PC-3 (cell line): ENCODE measurements around the gene ANGPT4.

Experiments used
- EZH2 ChIP-seq: fragments of 300-600 bp; sonication (generic); IDR thresholded peaks from one replicate; pipeline ENCODE4 v1.6.1; 2017; ENCODE audit warnings: antibody characterized with exemption, mild to moderate bottlenecking, low read length; ENCODE audit not compliant: unreplicated experiment
- EZH2phosphoT487 ChIP-seq: fragments of 300-600 bp; sonication (generic); IDR thresholded peaks from 2 replicates; pipeline ENCODE4 v1.6.1; 2018; ENCODE audit warnings: mild to moderate bottlenecking, antibody characterized with exemption, low read length, borderline replicate concordance
- TF ChIP-seq, protein P1 (sequence below): fragments of 300-600 bp; sonication (generic); conservative IDR thresholded peaks from 2 replicates; pipeline ENCODE4 v1.5.1; 2017; ENCODE audit warnings: antibody characterized with exemption, low read depth, mild to moderate bottlenecking, low read length

DNA sequence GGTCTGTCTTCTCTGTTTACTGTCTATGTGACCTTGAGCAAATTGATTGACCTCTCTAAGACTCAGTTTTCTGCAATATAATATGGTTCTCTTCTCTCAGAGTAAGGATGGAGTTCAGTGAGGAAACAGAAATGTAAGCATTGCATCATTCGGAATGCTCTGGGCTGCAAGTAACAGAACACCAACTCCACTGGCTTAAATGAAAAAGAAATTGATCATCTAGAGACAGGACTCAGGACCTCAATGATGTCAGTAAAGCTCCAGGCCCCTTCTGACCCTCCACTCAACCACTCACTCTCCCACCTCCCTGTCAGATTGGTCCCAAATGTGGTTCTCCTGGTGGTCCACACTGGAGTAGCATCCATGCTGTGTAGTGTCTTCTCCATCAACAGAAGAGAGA, 50.7 kb downstream of the ANGPT4 start:
- TF ChIP-seq EZH2 (no peak), EZH2phosphoT487 (no peak)
- TF ChIP-seq, protein P1, sequence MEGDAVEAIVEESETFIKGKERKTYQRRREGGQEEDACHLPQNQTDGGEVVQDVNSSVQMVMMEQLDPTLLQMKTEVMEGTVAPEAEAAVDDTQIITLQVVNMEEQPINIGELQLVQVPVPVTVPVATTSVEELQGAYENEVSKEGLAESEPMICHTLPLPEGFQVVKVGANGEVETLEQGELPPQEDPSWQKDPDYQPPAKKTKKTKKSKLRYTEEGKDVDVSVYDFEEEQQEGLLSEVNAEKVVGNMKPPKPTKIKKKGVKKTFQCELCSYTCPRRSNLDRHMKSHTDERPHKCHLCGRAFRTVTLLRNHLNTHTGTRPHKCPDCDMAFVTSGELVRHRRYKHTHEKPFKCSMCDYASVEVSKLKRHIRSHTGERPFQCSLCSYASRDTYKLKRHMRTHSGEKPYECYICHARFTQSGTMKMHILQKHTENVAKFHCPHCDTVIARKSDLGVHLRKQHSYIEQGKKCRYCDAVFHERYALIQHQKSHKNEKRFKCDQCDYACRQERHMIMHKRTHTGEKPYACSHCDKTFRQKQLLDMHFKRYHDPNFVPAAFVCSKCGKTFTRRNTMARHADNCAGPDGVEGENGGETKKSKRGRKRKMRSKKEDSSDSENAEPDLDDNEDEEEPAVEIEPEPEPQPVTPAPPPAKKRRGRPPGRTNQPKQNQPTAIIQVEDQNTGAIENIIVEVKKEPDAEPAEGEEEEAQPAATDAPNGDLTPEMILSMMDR: no peak
